Ureter (tissue), 1 donor: ENCODE measurements around the gene CSNK1A1. TPM values are rescaled to one million over a fixed set of nuclear protein-coding genes. Genes with fewer than 3 reads are reported as not detected.
"Not testable (repeated sequence)": the region's sequence is repeated elsewhere in the genome, so short reads cannot be mapped to it uniquely, and the experiment has no call there.

ENCODE experiments used
- DNase-seq: peaks from one replicate; pipeline ENCODE4 v3.0.0-alpha.2; 2020; ENCODE audit warnings: low spot score
- total RNA-seq: library from RNA; stranded (reverse); gene quantifications from one replicate; pipeline ENCODE4 v1.2.4, GENCODE V29; 2023
- donor health status: DM: yes; HTN: yes; CAD: no.

CSNK1A1 gene
- total RNA-seq, 1 donor from 2014 or later = 381 TPM

GRCh38 chr5:149572576-149573231 is 21.5 kb upstream of the CSNK1A1 start:
- DNase-seq = no peak

DNA sequence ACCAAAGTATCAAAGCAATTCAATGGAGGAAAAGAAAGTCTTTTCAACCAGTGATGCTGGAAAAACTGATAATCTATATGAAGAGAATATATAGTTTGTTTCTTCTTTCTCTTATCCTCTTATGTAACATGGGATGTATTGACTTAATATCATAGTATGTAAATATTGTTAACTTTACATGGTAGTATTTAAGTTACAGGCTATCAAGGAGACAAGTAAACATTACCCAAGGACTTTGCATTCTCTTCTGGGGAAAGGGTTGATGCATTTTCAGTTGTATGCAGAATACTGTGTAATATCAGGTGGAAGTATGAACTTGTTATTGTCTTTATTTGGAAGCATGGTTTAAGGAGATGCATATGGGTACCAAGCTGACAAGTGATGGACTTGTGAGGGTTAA is 20.9 kb upstream of the CSNK1A1 start:
- DNase-seq = no peak

- no peak for DNase-seq
Observed at GRCh38 chr5:149567226-149567625, 16.0 kb upstream of the CSNK1A1 start.

DNA sequence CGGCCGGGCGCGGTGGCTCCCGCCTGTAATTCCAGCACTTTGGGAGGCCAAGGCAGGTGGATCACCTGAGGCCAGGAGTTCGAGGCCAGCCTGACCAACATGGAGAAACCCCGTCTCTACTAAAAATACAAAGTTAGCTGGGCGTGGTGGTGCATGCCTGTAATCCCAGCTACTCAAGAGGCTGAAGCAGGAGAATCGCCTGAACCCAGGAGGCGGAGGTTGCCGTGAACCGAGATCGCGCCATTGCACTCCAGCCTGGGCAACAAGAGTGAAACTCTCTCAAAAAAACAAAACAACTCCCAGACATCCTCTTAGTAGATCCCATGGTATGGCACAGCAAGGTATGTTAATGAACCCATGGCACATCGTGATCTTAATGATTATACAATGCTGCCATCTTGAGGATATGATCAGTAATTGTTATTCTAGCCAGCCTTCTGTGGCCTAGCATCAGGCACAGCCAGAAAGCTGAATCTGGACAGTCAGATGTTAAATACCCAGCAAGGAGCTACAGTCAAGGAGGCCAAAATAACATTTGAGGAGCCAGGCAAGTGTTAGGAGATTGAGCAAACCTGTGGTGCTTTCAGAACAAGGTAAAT is 13.4 kb upstream of the CSNK1A1 start:
- not testable (repeated sequence) for DNase-seq

GRCh38 chr5:149563466-149563865 is 12.2 kb upstream of the CSNK1A1 start:
- no peak for DNase-seq

DNA sequence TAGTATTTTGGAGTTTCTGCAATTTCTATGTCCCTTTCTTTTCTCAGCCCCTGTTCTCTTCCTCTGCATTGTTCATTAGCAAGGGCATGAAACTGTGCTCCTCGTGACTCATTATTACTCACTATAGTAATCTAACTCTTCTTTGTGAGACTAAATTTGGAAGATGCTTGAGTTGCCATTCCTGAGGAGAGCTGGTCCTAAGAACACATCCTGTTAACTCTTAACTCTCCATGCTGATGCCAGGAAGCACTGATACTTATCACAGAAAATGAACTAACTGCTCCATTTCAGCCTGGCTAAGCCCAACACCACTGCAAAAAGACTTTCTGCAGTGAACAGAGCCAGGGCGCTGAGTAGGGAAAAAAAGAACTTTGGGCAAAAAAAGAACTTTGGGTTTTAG is 10.6 kb upstream of the CSNK1A1 start:
- no peak for DNase-seq

DNA sequence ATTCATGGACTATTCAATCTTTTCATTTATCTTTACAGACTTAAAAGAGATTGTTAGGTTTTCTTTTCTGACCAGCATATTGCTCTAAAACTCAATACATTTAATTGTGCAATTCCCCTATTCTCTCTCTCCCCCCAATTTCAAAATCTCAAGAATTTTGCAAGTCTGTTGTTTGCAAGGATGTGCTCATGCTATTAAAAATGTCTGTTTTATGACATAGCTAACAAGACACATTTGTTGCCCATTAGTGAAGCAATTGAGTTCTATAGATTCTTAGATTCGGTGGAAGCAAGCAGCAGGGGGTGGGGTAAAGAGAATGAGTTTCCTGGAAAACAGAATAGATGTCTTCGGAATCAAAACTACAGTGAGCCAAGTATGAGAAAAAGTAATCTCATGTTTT is 8.5 kb upstream of the CSNK1A1 start:
- DNase-seq = no peak

GRCh38 chr5:149552553-149553160 is 1.4 kb upstream of the CSNK1A1 start:
- no peak for DNase-seq

DNA sequence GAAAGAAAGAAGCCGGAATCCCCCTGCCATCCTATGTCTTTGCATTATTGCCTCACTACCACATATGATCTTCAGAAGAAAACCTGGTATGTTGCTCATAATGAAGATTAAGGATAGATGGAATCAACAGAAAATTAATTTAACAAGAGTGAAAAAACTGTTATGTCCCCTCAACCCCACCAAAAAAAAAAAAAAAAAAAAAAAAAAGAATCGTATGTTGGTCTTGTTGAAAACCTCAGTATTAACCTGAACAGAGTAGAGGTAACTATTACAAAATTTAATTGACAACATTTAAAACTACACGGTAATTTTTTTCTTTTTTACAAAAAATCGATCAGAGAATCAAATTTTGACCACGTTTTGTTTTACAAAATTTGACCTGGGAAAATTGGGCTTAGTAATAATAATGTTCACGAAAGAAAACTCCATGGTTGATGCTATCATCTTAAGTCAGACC is 827 bp upstream of the CSNK1A1 start:
- DNase-seq = no peak

DNA sequence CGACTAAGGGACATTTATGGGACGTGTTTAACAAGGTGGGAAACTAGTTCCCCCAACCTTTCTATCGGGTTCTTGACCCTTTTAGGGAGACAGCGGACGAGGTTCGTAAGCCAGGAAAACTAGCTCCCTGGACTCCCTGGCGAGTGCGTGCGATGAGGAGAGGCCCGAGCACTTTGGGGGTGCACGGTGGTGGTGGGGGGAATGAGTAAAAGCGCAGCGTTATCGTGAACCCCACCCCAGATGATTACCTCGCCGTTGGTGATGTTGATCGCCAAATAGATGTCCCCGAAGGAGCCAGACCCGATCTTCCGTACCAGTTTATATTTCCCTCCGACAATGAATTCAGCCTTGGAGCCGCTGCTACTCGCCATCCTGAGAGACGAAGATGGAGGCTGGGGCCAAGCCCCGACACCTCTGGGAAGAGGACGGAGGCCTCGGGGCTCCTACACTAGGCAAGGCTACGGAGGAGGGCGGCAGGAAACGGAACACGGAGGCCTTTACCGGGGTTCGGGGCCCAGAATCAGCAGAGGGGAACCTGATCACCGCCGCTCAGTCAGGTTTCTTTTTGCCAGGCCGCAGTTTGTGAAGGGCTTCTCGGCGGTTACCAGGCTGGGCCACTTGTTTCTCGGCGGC is 529 bp downstream of the CSNK1A1 start:
- no peak for DNase-seq

DNA sequence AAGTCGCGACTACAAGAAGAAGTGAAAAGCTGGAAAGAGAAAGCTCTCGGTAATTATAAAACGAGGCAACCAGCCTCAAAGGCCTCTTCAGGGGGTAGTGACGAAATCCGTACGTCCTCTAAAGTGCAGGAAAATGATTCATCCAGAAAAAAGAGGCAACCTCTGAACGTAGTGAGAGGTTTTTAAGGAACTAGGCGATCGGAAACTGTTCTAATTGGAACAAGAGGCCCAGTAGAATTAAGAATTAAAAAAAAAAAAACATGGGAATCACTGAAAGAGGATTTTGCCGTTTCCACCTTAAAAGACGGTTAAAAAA is 1.0 kb downstream of the CSNK1A1 start:
- DNase-seq = no peak

DNA sequence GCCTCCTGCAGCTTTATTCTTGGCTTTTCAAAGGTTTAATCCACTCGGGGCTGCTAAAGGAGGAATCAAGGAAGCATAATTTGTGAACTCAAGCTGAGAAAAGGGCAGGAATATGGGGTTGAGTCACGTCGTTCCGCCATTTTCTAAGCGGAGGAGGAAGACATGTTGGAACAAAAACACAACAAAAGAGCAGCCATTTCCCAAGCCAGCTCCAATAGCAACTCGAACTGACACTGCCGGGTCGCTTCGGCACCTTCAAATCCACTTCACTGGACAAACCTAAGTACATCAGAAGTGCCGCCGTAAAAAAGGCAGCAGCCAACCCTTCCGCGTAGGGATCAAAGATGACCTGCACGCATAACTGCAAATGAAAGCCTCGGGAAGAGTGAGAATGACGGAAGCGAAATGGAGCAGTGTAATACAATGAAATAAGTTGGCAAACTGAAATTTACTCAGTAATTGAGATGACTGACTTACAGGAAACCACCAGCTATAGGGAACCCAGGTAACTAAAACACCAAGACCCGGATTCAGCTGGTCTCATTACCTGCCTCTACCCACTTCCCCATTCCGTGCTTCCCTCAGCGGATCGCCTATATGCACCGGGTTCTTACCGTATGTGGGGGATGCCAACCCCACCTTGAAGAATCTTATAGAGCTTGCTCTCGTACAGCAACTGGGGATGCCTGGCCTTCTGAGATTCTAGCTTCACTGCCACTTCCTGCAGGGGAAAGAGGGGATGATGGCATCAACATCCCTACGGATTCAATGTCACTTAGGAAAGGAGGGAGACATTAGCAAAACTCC is 1.6 kb downstream of the CSNK1A1 start:
- DNase-seq = no peak

DNA sequence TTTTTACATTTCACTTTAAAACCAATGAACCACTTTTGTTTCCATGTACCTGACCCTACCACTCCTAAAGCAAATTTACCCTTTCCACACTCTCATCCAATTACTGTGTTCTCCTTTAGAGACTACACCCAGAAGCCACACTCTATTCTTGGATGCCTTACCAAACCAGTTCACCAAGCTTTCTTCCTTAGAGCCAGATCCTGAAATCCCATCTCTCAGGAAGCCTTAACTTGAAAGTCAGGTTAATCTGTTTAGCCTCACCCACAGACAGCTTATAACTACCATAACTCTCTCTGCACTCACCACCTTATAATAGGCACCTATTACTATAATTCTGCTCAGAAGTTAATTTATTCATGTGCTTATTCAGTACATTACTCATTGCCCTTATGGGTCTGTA is 4.3 kb downstream of the CSNK1A1 start:
- DNase-seq = no peak

GRCh38 chr5:149545327-149545726 is 5.9 kb downstream of the CSNK1A1 start:
- no peak for DNase-seq

- no peak for DNase-seq
Observed at GRCh38 chr5:149544028-149544420, 7.2 kb downstream of the CSNK1A1 start.

DNA sequence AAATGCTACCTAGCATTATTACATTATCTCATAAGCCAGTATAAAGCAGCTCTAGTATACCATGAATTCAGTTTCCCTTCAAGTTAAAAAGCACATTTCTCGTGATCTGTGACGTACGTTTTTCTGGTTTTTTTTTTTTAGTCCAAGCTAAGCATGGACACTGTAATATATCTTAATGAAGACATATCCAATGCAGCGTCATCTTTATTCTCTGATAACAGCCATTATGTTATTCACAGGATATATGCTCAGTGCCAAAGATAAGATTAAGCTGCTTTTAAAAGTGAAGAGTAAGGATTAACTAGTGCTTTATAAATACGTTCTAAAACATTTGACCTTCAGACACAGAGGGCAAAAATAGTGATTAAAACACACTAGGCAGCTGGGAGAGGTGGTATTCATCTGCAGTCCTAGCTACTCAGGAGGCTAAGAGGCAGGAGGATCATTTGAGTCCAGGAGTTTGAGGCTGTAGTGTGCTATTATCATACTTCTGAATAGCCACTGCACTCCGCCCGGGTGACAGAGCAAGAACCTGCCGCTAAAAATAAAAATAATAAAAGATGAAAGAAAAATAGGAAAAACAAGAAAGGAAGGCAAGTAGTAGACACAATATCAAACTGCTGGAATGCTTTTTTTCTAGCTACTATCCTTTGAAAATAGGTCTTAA is 7.7 kb downstream of the CSNK1A1 start:
- DNase-seq = no peak

DNA sequence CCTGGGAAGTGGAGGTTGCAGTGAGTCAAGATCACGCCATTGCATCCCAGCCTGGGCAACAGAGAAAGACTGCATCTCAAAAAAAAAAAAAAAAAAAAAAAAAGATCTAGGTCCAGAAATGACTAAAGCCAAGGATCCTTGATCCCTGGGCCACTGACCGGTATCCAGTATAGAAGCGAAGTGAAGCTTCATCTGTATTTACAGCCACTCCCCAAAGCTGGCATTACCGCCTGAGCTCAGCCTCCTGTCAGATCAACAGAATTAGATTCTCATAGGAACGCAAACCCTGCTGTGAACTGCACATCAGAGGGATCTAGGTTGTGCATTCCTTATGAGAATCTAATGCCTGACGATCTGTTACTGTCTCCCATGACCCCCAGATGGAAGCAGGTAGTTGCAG is 9.3 kb downstream of the CSNK1A1 start:
- no peak for DNase-seq

GRCh38 chr5:149540089-149540488 is 11.2 kb downstream of the CSNK1A1 start:
- no peak for DNase-seq

- no peak for DNase-seq
Observed at GRCh38 chr5:149537374-149537975, 13.8 kb downstream of the CSNK1A1 start.

DNA sequence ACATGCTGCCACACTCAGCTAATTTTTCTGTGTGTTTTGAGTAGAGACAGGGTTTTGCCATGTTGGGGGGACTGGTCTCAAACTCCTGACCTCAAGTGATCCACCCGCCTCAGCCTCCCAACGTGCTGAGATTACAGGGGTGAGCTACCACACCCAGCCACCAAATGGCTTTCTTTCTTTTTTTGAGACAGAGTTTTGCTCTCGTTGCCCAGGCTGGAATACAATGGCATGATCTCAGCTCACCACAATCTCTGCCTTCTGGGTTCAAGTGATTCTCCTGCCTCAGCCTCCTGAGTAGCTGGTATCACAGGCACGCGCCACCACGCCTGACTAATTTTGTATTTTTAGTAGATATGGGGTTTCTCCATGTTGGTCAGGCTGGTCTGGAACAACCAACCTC is 15.5 kb downstream of the CSNK1A1 start:
- DNase-seq = not testable (repeated sequence)

GRCh38 chr5:149532413-149532812 is 18.8 kb downstream of the CSNK1A1 start:
- DNase-seq = no peak
